SW 1271 (cell line): Measurements from ENCODE around the gene CHMP2B.

Source experiments
- DNase-seq, 2 experiments: peaks; one replicate each; lab custom pipeline; 2025; lab: John Stamatoyannopoulos, UW

CHMP2B gene

GRCh38 chr3:87227104-87227834, at the start of gene CHMP2B:
TSS of gene CHMP2B (plus strand) at chr3:87227309. CDS start at chr3:87227523, 214 bp downstream.
- peak; percentile 38 to 75 for DNase-seq

- no peak for DNase-seq
Measured at GRCh38 chr3:87179642-87180041, 47.5 kb upstream of the CHMP2B start.

DNA sequence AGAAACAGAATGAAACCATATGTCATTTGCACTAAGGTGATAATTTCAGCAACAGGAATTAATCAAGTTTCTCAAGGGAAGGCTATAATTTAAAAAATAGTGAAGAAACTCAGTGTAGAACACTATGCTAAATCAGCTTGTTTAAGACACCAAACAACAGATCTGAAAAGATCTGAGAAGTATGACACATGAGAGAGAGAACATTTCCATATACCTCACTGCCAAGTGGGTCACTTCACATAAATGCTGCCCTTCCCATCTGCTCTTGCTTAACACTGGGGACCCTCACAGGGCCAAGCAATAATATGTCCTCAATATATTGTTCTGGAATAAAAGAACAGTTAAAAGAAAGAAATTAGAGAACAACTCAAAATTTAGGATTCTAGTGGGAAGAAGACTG, 45.6 kb upstream of the CHMP2B start:
- DNase-seq, result no peak

GRCh38 chr3:87182023-87182422, 45.1 kb upstream of the CHMP2B start:
- DNase-seq, result no peak

DNA sequence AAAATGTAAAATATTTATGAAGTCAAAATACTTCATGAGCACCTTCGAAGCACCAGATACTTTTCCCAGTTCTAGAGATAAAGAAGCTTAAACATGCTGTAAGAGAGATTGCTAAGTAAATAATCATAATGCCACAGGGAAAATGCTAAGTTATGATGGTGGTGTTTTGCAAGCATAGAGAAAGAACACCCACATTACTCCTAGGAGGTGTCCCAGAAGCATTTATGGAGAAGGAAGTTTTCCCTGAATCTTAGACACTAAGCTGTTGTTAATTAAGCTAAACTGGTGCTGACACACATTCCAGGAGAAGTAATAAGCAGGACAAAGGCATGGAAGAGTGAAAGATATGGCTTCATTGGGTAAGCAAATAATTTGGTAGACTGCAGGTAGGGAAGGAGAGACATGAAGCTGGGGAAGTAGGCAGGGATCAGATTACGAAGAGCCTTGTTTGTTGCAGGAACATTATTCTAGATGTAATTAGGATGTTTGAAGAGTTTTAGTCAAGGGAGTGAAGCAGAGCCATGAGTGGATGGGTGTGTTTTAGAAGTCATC, 40.4 kb upstream of the CHMP2B start:
- DNase-seq, result no peak

GRCh38 chr3:87191175-87191574, 35.9 kb upstream of the CHMP2B start:
- DNase-seq, result no peak

GRCh38 chr3:87191641-87192040, 35.5 kb upstream of the CHMP2B start:
- no peak for DNase-seq

- no peak for DNase-seq
Measured at GRCh38 chr3:87196879-87197278, 30.2 kb upstream of the CHMP2B start.

DNA sequence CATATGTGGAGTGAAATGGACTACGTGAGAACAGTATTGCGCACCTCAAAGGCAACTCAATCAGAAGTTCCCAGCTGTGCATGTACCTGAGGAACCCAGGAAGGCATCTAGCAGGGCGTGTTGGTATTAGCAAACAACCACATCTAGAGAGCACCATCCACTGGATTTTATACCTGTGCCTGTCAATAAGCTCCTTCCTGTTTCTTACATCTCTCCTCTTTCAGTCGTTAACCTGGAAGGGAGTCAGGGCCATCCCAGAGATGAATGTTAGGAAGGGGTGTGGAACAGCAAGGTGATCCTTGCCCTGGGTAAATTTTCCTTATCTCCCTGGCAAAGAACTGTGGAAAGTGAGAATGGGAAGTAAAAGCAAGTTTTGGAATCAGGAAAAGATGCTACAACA, 29.6 kb upstream of the CHMP2B start:
- no peak for DNase-seq

DNA sequence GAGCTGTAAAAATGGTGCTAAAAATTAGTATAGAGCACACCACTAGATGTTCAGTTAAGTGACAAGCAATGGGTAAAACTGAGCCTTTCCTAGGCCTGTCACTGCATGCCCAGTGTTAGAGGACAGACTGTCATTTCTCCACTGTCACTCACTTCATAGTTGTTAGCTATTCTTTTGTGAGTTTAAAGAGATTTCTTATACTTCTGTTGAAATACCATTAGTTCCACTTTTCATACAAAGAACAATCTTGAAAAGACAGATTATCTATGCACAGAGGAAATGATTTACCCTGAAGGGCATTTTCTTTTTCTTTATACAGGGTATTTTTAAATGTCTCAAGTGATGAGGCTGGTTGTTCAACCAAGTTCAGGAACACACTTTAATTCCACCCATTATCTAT, 28.3 kb upstream of the CHMP2B start:
- no peak for DNase-seq

- no peak for DNase-seq
Measured at GRCh38 chr3:87199628-87200027, 27.5 kb upstream of the CHMP2B start.

DNA sequence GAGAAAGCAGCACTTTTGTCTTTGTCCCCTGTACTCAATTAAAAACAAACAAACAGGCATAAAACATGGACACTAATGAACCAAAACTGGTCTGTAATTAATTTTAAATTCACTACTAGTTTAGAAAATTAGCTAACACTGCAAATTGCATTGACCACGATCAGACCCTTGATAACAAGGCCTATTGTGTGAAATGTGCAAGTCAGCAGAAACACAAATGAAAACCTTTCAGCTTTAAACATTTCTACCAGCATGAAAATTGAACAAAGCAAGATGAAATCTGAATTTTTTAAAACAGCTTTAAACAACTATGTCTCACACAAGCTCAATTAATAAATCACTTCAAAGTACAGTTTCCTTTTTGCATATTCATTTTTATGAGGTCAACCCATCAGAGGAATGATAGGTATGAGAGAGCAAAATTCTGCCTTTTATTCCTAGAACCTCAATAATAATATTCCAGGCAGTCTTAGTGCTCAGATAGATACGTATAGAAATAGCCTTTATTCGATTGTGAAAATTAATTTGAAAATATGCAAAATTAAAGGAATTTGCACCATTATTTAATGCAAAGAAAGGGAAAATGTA, 27.0 kb upstream of the CHMP2B start:
- no peak for DNase-seq

- no peak for DNase-seq
Measured at GRCh38 chr3:87201727-87202126, 25.4 kb upstream of the CHMP2B start.

DNA sequence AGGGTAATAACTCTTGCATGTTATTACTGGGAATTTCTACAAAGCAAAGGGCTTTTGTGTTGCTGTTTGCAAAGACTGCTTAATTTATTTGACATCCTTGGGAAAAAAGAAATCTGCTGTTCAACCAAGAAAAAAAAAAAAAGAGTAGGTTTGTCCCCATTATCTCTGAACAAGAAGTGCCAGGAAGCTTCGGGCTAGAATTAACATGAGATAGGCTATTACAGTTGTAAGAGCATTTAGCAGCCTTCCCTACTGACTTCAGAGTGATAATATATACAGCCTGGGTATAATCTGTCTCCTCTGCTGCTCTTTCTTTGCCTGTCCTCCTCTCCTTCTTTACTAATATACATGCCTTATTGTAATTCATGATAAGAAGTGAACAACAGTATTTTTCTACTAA, 23.3 kb upstream of the CHMP2B start:
- DNase-seq, result no peak

DNA sequence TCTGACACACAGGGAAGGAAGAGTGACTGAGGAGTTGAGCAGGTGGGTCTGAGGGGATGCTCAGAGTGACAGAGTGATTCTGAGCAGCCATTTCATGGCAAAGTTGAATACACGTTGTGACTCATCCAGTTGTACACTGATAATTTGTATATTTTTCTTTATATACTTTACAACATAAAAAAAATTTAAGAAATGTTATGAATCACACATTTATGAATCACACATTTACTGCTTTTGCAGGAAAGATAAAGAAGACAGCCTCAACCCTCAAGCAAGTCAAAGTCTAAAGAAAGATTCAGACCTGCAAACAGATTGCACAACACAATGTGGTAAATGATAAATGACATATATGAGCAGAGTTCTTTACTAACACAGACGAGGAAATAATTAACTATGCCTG, 21.0 kb upstream of the CHMP2B start:
- DNase-seq, result peak in 1 of 2 experiments; percentile 29

DNA sequence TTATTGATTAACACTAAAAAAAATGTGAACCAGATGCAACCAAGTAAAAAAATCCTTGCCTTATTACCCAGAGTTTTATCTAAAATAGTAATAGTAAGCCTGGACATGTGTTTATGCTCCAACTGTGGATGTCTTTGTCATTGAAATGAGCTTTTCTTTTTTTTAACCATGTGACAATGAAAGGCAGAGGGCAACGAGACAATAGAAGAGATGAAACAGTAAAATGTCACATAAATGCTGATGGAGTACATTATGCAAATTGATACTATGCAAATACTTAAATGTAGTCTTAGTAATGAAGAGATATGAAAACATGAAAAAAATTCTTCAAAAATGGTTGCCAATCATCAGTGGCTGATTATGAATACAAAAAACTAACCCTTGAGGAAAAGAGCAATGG, 20.5 kb upstream of the CHMP2B start:
- no peak for DNase-seq

- DNase-seq, result no peak
Measured at GRCh38 chr3:87207460-87207859, 19.6 kb upstream of the CHMP2B start.

DNA sequence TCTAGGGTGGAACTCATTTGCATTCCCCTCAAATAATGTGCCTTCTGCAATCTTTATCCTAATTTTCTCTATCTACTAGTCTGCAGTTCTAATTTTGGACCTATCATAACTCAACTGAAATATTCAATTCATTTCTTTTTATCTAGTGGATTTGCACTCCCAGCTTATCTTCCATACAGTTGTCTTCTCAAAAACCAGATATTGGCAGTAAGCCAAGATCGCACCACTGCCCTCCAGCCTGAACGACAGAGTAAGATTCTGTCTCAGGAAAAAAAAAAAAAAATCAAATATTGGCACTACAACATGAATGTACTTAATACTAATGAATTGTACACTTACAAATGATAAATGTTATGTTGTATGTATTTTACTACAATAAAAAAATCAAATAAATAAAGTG, 18.0 kb upstream of the CHMP2B start:
- DNase-seq, result no peak

DNA sequence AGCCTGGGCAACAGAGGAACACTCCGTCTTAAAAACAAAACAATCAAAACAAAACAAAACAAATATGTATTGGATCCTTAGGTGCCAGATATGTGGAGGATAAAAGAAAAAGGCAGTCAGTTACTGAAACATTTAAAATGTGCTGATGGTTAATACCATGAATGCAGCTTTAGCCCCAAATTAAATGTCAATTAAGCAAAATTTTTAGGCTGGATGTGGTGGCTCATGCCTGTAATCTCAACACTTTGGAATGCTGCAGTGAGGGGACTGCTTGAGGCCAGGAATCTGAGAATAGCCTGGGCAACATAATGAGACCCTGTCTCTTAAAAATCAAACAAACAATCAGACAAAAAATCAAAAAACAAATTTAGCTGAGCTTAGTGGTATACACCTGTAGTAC, 8.5 kb upstream of the CHMP2B start:
- no peak for DNase-seq

DNA sequence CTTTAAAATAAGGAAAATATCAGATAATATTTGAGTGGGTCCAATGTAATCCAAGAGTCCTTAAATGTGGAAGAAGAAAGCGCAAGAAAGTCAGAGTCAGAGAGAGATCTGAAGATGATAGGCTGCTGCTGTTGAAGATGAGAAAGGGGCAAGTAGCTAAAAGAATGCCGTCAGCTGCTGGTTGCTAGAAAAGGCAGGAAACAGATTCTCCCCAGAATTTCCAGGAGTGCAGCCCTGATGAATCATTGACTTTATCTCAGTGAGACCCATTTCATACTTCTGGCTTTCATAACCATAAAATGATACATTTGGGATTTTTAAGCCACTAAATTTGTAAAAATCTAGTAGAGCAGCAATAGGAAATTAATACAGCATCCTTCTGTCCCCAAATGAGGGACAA, 7.5 kb upstream of the CHMP2B start:
- no peak for DNase-seq

GRCh38 chr3:87225659-87226058, 1.4 kb upstream of the CHMP2B start:
- DNase-seq, result no peak

DNA sequence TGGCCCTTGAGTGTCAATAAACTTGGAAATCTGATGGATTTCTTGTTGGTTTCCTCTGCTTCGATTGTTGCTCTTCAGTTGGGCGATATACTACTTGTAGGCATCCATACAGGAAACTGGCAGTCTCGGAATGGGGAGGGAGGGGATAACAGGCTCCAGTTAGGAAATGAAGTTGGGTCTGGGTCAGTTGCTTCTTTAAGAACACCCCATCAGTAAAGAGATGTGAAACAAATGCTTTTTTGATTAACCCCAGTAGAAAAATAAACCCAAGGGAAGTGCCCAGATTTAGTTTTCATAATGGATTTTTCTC, 681 bp downstream of the CHMP2B start:
- peak in 1 of 2 experiments; percentile 43 for DNase-seq

DNA sequence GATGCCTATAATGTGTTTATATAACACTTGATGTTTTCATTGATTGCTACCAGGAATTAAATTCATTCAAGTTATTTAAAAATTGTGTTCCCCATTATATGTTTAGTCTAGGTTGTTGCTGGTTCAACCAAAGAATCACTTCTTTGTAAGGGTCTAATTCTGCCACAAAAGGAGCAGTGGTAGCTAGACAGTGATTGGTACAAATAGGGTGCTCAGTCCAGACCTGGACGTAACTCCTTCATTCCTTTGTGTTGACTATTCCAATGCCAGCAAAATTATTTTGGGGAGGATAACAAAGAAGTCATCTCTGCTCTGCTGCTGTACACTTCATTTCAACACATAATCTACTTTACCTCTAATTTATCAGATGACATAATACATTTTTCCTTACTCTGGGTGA, 1.2 kb downstream of the CHMP2B start:
- no peak for DNase-seq

GRCh38 chr3:87229113-87229512, 2.0 kb downstream of the CHMP2B start:
- DNase-seq, result no peak
